SK-N-SH treated with all-trans-retinoic acid at 6 μM for 48 hours (cell line): ENCODE results near the gene IL16.

Experiments used
- ARNTL ChIP-seq: fragments of 450-650 bp; formaldehyde crosslinking; IDR thresholded peaks from 2 replicates; pipeline ENCODE4 v1.5.0; 2020; ENCODE audit warnings: low read depth, mild to moderate bottlenecking, moderate library complexity, borderline replicate concordance
- BACH2 ChIP-seq: fragments of 250-450 bp; sonication (Bioruptor Pico); IDR thresholded peaks from 2 replicates; pipeline ENCODE4 v1.9.0; 2021; ENCODE audit warnings: mild to moderate bottlenecking, borderline replicate concordance
- GLIS3 ChIP-seq: fragments of 250-450 bp; sonication (Bioruptor Pico); IDR thresholded peaks from 2 replicates; pipeline ENCODE4 v1.5.0; 2020; ENCODE audit warnings: mild to moderate bottlenecking, moderate library complexity
- ISL1 ChIP-seq: fragments of 250-450 bp; sonication (Bioruptor Pico); IDR thresholded peaks from 2 replicates; pipeline ENCODE4 v2.1.2; 2022; ENCODE audit warnings: mild to moderate bottlenecking, moderate library complexity
- PPARA ChIP-seq: fragments of 250-450 bp; sonication (Bioruptor Pico); IDR thresholded peaks from 2 replicates; pipeline ENCODE4 v1.5.0; 2020; ENCODE audit warnings: mild to moderate bottlenecking, borderline replicate concordance
- RARB ChIP-seq: fragments of 250-450 bp; sonication (Bioruptor Pico); IDR thresholded peaks from 2 replicates; pipeline ENCODE4 v1.8.0; 2021; ENCODE audit warnings: mild to moderate bottlenecking, moderate library complexity
- ZC3H10 ChIP-seq: fragments of 250-450 bp; sonication (Bioruptor Pico); IDR thresholded peaks from 2 replicates; pipeline ENCODE4 v1.5.1; 2021; ENCODE audit warnings: mild to moderate bottlenecking, moderate library complexity
- ZFP3 ChIP-seq: fragments of 250-450 bp; sonication (Bioruptor Pico); IDR thresholded peaks from 2 replicates; pipeline ENCODE4 v1.5.0; 2020; ENCODE audit warnings: mild to moderate bottlenecking, moderate library complexity
- ZFP30 ChIP-seq: fragments of 450-650 bp; formaldehyde crosslinking; IDR thresholded peaks from 2 replicates; pipeline ENCODE4 v1.5.0; 2022; ENCODE audit warnings: mild to moderate bottlenecking, moderate library complexity
- ZNF70 ChIP-seq: fragments of 450-650 bp; formaldehyde crosslinking; IDR thresholded peaks from 2 replicates; pipeline ENCODE4 v1.5.0; 2020; ENCODE audit warnings: mild to moderate bottlenecking, moderate library complexity
- ZNF8 ChIP-seq: fragments of 450-650 bp; formaldehyde crosslinking; IDR thresholded peaks from 2 replicates; pipeline ENCODE4 v1.5.0; 2020; ENCODE audit warnings: mild to moderate bottlenecking, moderate library complexity
- TF ChIP-seq, protein P1 (sequence below): fragments of 250-450 bp; sonication (Bioruptor Pico); IDR thresholded peaks from 2 replicates; pipeline ENCODE4 v1.5.1; 2021; ENCODE audit warnings: mild to moderate bottlenecking, moderate library complexity
- TF ChIP-seq, protein P2 (sequence below): fragments of 250-450 bp; sonication (Bioruptor Pico); IDR thresholded peaks from 2 replicates; pipeline ENCODE4 v1.8.0; 2020; ENCODE audit warnings: mild to moderate bottlenecking, moderate library complexity, borderline replicate concordance

DNA sequence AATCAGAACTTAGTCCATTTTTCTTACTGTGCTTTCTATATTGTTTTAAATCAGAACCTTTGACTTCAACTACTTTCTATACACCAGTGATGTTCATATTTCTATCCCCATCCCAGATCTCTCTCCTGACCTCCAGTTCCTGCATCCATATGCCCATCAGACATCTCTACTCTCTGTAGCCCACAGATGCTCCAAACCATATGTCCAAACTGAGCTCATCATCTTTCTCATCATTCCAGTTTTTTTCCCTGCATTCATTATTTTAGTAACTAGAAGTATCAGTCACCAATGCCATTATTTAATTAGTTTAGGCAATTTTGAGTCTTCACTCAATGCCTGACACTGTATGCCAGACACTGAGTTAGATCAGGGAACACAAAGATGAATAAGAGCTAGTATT lies 25.4 kb upstream of the IL16 start:
- no peak for TF ChIP-seq ZFP30 (CRISPR knock-in tag)
- TF ChIP-seq ISL1 (CRISPR knock-in tag) = no peak
- TF ChIP-seq ZC3H10 (CRISPR knock-in tag) = no peak
- TF ChIP-seq BACH2 (CRISPR knock-in tag) = no peak
- no peak for TF ChIP-seq ZNF70 (CRISPR knock-in tag)
- TF ChIP-seq ARNTL (CRISPR knock-in tag) = no peak
- TF ChIP-seq ZNF8 (CRISPR knock-in tag) = no peak
- TF ChIP-seq, protein P1, sequence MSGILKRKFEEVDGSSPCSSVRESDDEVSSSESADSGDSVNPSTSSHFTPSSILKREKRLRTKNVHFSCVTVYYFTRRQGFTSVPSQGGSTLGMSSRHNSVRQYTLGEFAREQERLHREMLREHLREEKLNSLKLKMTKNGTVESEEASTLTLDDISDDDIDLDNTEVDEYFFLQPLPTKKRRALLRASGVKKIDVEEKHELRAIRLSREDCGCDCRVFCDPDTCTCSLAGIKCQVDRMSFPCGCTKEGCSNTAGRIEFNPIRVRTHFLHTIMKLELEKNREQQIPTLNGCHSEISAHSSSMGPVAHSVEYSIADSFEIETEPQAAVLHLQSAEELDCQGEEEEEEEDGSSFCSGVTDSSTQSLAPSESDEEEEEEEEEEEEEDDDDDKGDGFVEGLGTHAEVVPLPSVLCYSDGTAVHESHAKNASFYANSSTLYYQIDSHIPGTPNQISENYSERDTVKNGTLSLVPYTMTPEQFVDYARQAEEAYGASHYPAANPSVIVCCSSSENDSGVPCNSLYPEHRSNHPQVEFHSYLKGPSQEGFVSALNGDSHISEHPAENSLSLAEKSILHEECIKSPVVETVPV = no peak
- no peak for TF ChIP-seq RARB
- no peak for TF ChIP-seq GLIS3 (CRISPR knock-in tag)
- no peak for TF ChIP-seq PPARA
- TF ChIP-seq, protein P2, sequence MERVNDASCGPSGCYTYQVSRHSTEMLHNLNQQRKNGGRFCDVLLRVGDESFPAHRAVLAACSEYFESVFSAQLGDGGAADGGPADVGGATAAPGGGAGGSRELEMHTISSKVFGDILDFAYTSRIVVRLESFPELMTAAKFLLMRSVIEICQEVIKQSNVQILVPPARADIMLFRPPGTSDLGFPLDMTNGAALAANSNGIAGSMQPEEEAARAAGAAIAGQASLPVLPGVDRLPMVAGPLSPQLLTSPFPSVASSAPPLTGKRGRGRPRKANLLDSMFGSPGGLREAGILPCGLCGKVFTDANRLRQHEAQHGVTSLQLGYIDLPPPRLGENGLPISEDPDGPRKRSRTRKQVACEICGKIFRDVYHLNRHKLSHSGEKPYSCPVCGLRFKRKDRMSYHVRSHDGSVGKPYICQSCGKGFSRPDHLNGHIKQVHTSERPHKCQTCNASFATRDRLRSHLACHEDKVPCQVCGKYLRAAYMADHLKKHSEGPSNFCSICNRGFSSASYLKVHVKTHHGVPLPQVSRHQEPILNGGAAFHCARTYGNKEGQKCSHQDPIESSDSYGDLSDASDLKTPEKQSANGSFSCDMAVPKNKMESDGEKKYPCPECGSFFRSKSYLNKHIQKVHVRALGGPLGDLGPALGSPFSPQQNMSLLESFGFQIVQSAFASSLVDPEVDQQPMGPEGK (CRISPR knock-in tag) = no peak
- no peak for TF ChIP-seq ZFP3
